HG02642 (cell line): ENCODE measurements around the gene ORM1.

Source experiments
- ATAC-seq: cut with Tn5 transposase; IDR thresholded peaks from one replicate; pipeline ENCODE4 v1.9.1; 2021; ENCODE audit warnings: mild to moderate bottlenecking; ENCODE audit not compliant: unreplicated experiment, poor library complexity

ORM1 gene

DNA sequence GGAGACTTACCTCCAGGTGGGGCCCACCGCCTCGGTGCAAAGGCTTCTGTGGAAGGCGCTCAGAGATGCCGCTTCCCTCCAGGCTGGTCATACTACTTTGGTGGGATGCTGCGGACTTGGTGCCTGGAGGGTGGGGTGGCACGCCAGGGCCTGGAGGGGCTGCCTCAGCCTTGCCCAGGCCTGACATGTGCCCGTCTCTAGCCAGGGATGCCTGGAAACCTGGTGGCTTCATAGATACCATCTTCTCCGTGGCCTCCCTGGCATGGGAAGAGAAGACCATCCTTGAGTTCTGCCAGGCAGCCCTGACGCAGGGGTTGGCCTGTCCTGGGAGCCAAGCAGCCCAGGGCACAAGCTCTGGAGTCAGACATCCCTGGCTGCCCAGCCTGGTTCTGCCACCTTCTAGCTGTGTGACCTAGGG, 35.0 kb downstream of the ORM1 start:
- ATAC-seq = no peak

DNA sequence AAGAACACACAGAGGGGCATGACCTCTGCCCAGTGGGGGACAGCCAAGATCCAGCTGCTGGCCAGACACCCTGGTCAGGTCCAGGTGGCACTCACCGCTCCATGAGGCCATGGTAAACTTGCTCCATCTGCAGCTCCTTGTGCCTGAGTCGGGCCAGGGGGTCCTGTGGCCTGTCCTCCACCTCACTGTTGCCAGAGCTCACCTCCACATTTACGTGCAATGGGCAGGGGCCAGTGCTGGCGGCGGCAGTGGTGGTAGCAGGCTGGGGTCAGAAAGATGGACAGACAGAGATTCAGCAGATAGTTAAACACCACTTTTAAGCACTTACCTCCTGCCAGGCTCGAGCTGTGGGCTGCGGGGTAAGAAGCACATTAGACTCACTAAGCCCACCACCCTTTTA, 36.9 kb downstream of the ORM1 start:
- ATAC-seq = no peak

DNA sequence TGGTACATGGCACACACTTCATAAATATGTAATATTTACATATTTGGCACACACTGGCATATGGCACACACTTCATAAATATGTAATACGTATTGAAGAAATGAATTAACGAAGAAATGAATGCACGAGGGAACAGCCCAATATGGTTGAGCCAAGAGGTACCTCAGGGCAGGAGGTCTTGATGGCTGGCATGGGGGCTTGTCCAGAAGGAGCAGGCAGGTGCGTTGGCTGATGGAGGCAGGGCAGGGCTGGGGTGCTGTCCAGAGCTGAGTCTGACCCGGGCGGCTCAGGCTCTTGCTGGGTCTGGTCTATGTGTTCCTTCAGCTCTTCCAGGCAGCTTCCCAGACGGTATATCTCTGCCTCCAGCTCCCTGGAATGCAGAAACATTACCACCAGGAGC, 38.6 kb downstream of the ORM1 start:
- no peak for ATAC-seq

DNA sequence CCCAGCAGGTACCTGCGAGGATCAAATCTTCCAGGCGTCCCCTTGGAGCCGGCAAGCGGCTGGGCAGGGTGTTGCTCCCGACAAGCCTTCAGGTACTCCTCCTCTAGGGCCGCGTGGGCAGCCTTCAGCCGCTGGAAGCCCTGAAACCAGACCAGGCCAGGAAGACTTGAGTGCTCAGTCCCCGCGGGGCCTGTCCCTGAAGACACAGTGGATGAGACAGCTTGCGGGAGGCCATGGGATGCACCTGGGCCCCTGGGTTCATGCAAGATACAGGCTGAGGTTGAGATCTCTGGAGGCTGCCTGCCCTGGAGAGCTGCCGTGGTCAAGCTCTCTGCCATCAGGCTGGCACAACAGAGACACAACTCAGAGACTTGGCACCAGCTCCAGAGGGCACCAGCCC, 39.5 kb downstream of the ORM1 start:
- ATAC-seq = no peak

DNA sequence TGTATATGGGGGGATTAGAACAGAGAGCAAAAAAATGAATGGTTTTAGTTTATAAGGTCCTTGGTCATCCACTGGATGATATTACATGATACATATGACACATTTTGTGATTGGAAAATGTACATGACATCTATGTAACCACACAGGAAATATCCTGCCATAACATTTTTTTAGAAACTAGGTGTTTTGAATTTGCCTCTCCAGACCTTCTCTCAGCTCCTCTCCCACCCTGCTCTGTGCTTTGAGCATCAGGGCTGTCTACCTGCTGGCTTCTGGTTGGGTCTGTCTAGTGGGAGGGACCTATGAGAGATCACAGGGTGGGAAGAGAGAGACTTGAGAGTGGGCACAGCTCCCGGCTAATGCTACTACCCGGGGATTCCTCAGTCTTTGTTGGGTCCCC, 40.5 kb downstream of the ORM1 start:
- no peak for ATAC-seq

DNA sequence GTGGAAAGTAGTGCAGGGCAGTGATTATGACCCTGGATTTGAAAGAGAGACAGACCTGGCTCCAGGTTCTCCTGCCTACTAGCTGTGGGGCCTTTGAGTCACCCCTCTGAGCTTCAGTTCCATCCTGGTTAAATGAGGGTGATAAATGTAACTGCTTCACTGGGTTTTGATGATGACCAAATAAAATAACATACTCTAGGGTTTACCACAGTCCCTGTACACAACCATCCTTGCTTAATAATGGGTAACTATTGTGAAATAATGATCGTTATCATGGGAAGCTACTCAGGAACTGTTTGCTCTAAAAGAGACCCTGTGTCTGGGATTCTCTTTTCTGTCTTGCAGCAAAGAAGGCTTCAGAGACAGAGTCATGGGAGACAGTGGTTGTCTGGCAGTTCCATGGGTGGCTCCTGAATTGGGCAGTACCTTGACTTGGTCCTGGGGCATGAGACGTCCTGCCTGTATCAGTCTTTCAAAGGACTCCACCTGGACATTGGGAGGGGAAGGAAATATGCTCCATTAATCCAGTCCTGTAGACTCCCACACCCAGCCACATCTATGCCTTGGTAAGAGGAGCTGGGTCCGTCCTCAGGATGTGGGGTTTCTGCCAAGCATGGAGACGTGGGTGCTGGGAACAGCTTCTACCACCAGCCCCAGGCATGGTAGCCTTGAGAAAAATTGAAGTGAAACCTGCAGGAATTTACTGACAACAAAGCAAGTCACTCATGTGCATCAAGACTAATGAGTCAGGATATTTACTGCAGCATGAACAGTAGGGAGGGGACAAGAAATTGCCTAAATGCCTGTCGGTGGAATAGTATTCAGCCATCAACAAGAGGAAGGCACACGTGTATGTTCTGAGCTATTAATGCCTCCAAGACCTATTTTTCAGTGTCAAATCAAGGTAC, 41.5 kb downstream of the ORM1 start:
- no peak for ATAC-seq

DNA sequence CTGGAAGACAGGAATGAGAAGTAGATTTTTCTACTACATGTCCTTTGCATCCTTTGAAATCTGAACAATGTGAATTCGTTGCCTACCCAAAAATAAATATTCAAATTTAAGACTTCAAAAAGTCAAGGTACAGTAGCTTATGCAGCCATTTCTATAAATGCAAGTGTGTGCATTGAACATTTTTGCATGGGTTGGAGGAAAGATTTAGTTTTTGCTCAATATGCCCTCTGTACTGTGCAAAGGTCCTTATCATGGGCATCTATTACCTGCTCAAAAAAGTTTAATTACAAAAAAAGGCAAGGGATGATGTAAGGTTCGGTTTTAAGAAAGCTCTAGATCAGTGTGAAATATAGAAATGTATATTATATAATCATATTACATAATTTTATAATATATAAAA, 42.3 kb downstream of the ORM1 start:
- no peak for ATAC-seq

DNA sequence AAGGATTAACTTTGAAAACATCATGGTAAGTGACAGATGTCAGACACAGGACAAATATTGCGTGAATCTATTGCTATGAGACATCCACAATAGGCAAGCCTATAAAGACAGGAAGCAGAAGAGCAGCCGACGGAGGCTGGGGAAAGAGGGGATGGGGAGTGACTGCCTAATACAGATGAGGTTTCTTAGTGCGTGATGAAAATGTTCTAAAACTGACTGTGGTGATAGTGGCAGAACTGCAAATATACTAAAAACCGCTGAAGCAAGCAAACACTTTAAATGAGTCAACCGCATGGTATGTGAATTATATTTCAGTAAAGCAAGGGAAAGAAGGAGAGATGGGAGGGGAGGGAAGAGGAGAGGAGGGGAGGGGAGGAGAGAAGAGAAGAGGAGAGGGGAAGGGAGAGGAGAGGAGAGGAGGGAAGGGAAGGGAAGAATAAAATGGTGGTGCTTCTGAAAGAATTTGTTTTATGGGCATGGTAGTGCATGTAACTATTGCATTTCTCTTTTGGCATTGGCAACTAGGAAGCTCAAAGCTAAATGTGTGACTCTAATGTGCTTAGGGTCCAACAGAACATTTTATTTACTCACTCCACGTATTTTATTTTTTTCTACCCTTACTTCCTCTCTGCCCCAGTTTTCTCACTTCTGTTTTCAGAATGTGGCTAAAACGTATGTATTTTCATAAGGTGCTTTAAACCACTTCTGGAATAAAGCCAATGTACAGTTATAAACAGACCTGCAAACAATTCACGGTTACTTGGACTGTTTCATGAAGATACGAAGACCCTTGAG, 43.6 kb downstream of the ORM1 start:
- no peak for ATAC-seq

DNA sequence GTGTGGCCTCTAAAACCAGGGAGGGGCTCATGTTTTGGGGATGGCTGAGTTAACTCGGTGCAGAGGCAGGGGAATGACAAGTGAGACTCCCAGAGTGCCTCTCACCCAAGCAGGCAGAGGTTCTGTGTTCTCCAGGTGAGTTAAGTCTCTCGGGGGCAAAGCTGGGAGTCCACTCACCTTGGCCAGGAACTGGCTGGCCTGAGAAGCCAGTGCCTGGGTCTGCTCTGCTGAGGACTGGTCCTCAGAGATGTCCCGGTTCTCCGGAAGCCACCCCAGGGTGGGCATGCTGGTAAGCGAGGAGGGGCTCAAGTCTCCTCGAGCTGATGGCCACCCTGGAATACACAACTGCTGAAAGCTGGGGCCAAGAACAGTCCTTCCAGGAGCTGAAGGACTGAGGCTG, 44.5 kb downstream of the ORM1 start:
- no peak for ATAC-seq

DNA sequence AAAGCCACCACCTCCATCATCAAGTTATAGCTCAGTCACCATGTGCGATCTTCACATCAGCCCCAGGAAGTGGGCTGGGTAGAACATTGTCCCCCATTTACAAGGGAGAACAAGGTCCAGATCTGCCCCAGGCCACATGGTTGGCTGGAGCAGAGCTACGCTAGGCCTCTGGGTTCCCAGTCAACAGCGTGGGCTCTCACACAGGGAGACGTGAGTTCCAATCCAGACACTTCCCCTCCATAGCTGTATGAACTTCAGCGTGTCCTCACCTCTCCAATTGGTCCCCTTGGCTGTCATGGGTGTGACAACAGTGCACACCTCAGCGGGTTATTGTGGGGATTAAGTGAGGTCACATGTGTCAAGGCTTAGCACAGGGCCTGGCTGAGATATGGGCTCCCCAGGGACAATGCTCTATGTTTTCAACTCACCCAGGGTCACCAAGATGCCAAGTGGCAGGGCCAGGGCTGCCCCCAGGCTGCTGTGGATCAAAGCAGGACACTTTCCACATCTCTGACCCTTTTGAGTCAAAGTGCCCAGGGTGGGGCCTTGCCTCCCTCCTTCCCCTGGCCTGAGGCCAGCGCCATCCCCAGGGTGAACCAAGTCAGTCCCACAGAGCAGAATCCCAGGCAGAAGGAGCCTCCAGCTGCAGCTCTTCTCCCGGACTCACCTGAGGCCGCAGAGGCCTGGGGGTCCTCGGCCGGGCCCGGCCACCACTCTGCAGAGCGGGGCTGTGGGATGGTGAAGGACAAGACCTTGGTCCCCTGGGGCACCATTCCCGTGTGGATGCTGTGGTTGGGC, 45.1 kb downstream of the ORM1 start:
- ATAC-seq = no peak

DNA sequence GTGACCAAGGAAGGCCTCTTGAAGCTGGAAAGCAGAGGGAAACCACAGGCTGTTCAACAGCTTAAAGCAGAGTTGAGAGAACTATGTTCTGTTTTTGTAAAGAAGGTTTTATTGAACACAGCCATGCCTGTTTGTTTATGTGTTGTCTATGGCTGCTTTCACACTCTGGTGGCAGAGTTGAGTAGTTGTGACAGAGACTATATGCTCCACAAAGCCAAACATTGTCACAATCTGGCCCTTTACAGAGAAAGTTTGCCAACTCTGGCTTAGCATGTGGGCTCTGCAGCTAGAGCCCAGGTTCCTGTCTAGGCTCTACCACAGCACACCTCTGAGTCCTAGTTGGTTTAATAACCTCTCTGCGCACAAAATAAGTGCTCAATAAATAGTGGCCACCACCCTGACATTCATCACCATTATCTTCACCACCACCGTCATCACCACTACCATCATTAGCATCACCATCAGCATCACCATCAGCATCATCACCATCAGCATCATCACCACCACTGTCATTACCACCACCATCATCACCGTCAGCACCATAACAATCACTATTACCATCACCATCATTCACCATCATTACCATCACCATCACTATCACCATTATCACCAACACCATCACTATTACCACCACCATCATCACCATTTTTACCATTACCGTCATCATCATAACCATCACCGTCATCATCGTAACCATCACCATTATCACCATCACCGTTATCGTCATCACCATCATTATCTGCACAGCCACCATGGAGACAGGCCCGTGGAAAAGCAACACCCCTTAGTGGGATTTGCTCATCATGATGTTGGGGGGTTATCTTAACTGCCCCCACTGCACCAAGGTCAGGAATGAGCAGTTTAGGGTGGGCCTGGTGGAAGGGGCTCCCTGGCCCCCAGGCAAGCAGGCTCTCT, 46.6 kb downstream of the ORM1 start:
- ATAC-seq = no peak

DNA sequence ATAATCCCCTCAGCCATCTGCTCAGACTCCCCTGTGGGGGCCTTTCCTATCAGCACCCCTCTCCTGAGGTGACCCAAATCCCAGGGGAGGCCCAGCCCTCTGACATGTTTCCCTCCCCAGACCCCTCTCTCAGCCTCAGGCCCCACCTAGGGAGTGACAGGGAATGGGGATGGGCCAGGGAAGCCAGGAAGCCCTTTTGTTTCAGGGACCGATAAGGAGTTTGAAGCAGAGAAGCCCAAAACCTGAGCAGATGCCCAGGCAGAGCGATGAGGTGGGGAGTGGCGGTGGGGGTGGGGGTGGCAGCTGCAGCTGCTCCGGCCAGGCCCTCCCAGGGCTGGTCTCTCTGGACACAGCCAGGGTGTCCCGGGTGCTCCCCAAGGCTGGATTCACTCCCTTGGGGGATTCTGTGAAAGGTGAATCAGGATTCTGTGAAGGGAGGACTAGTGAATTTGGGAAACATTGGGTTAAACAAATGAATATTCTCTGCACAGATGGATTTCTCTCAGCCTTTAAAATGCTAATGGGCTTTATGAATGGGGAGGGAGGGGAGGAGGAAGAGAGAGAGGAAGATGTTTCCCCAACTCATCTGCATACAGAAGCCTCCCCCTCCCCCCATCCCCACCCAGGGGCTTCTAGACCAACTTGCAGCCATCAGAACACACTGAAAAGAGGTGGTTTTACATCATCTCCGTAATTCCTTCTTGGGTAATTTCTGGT, 47.5 kb downstream of the ORM1 start:
- ATAC-seq = no peak

DNA sequence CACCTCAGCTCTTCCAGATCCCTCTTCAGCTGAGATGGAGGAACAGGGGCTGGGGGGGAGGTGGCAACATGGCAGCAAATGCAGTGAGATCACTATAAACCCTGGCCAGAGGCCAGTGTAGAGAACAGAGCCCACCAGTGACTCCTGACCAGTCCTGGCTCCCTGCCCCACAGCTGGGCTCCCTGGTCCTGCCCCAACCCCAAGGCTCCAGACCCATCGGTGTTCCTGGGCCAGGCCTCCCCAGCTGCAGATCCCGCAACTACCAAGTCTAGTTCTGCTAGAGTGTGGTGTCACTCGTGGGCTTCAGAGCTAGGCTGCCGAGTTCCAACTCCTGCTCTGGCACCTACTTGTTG, 48.0 kb downstream of the ORM1 start:
- ATAC-seq = no peak

DNA sequence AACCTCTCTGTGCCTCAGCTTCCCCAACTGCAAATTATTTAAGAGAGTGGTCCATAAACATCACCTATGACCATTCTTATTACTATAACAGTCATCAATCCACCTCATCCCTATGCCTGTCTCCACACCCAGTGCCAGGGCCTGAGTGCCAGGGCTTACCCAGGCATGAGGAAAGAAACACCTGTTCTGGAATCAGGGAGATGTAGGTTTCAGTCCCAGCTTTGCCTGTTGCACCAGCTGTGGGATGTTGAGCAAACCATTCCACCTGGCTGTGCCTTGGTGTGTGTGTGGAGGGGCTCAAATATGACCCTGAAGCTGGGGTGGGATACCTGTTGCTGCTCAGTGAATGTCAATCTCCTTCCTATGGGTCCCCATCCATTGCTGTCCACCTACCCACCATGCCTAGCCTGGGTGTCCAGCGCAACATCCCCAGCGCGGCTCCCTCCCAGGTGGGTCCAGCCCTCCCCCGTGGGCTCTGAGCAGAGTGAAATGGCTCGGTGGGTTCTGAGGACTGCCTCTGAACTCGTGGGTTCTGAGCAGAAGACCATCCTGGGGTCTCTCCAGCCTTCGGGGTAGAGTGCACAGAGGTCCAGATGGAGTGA, 48.5 kb downstream of the ORM1 start:
- no peak for ATAC-seq

DNA sequence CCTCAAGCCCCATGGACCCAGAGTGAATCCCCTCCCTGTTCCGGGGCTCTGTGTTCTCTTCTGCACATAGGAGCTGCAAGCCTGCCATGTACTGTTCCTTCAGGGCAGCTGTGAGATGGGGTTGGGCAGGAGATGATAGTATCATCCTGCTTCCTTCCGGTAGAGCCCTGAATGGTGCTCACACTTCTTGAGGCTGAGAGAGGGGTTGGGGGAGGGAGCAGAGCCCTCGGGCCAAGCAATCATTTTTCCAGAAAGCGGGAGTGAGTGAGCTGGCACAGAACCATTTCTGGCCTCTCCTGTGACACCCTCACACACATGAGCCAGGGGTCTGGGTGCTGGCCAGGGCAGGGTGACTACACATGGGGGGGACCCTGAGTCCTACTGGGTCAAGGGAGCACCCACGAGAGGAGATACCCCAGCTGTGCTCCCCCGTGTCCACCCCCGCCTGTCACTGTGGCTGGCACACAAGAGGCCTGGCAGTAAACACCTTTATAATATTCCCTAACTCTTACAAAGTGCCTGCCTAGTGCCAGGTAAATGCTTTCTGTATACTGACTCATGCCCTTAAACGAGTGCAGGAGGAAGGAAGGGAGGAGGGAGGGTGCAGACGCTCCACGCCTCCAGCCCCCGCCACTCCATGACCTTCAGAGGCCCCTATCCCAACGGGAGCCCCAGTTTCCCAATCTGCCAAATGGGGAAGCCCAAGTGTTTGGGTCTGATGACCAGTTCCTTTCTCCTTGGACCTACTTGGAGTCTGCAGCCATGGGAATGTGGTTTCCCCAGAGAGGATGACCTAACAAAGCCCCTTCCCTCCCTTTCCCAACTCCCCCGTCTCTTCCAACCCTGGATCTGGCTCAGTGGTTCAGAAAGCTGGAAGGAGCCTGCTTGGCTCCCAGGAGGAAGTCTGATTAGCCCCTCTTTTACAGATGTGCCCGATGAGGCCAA, 49.3 kb downstream of the ORM1 start:
- ATAC-seq = no peak

DNA sequence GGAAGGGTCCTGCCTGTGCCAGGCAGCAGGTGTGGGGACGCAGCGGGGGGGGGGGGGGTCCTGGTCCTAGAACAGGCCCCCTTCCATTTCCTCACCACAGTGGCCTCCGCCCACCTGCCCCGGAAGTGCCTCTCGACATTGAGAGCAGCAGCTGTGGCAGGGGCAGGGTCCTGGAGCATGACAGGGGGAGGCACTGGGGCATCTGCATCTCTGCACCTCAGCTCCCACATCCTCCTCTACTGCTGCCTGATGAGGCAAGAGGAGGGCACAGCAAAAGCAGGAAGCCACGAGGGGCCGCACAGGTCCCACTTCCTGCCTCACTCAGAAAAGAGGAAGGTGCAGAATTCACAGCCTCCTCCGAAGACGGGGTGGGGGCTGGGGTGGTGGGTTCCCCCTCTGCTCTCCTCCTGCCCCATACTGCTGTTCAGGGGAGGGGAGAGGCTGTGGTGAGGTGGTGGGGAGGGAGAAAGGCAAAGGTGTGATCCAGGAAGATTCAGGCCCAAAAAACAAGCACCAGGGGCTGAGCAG, 50.1 kb downstream of the ORM1 start:
- peak; percentile 91 for ATAC-seq

DNA sequence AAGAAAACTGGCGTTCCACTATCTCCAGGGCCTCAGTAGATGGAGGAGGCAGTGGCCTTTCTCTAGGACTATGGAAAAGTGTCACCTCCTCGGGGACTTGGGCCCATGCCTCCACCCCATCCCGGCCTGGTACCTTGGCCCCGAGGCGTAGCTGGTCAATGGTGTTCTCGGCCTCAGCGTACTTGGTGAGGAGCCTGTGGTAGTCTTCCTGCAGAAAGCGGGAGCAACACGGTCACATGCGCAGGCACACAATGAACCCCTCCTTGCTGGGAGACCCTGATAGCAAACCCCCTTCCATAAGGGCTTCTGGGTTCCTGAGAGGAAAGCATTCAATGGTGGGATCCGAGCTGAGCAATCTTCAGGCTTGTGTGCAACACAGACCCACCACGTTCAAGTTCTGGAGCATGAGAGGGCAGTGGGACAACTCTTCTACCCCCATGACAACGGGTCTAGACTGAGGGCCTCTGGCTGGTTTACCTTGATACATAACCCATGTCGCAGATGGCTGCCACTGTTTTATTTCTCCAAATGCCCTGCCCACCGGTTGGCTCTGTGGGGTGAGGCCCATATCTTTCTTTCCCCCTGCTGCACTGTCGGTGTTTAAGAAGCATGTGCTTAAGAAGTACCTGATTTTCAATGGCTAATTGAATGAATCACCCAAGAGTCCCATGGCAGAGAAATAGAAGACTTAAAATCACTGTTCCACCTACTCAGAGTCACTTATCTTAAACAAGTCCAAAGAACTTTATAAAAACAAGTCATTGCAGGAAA, 51.2 kb downstream of the ORM1 start:
- ATAC-seq = no peak
